ENCODE data around the gene NBEA. TPM values are rescaled to one million over a fixed set of nuclear protein-coding genes. Genes with fewer than 3 reads are reported as not detected.

The NBEA gene
- polyA plus RNA-seq, 2 of the 4 experiments (the other 2 are of a cell fraction): 3.5 to 11.8 TPM

- Histone ChIP-seq H3K9me3 (no peaks in the 10 kb centered on the region), H3K27ac (no peak overlapping the region), H3K4me3 (no peak overlapping the region), H3K4me1 (no peaks in the 10 kb centered on the region), H3K4me2 (no peak overlapping the region)
- CTCF ChIA-PET: no interaction called here
- ATAC-seq (no peak), DNase-seq (ENCODE audit: low read depth in 1 of 2, low spot score in 1 of 2) (no peak), FAIRE-seq (no peak)
- no peak for TF ChIP-seq CBX2 (IDR thresholded peaks at IDR 0.05; ENCODE audit: borderline replicate concordance, low read depth)
- TF ChIP-seq CEBPB (IDR thresholded peaks at IDR 0.05): no peak
- POLR2A ChIA-PET: no interaction called here
Observed at GRCh38 chr13:35498231-35498630, 556.2 kb downstream of the NBEA start.

- H3K27ac ChIP-seq: no peak overlapping the region
- no peak overlapping the region for H3K4me3 ChIP-seq
- no peak for TF ChIP-seq SMC3 (IDR thresholded peaks at IDR 0.05)
- TF ChIP-seq ESRRA (IDR thresholded peaks at IDR 0.05; ENCODE audit: borderline replicate concordance, low read length): no peak
- TF ChIP-seq RCOR1 (IDR thresholded peaks at IDR 0.05; ENCODE audit: low read depth, low read length): no peak
- TF ChIP-seq TFCP2L1 (CRISPR knock-in tag; IDR thresholded peaks at IDR 0.05): no peak
- no peak for TF ChIP-seq HDAC2 (IDR thresholded peaks at IDR 0.05)
- TF ChIP-seq BHLHE40 (IDR thresholded peaks at IDR 0.05; ENCODE audit: low read depth, low read length): no peak
- TF ChIP-seq CHD2 (IDR thresholded peaks at IDR 0.05; ENCODE audit: low read length, partially characterized antibody): no peak
- TF ChIP-seq EHF (CRISPR knock-in tag; IDR thresholded peaks at IDR 0.05): no peak
- no peak for TF ChIP-seq GATA3 (IDR thresholded peaks at IDR 0.05; ENCODE audit: borderline replicate concordance)
- no peak for TF ChIP-seq HES2 (IDR thresholded peaks at IDR 0.05)
- no peak for TF ChIP-seq RNF2 (IDR thresholded peaks at IDR 0.05; ENCODE audit: borderline replicate concordance, low read depth)
- TF ChIP-seq, protein P1, sequence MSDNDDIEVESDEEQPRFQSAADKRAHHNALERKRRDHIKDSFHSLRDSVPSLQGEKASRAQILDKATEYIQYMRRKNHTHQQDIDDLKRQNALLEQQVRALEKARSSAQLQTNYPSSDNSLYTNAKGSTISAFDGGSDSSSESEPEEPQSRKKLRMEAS (IDR thresholded peaks at IDR 0.05): no peak
- TF ChIP-seq, protein P2, sequence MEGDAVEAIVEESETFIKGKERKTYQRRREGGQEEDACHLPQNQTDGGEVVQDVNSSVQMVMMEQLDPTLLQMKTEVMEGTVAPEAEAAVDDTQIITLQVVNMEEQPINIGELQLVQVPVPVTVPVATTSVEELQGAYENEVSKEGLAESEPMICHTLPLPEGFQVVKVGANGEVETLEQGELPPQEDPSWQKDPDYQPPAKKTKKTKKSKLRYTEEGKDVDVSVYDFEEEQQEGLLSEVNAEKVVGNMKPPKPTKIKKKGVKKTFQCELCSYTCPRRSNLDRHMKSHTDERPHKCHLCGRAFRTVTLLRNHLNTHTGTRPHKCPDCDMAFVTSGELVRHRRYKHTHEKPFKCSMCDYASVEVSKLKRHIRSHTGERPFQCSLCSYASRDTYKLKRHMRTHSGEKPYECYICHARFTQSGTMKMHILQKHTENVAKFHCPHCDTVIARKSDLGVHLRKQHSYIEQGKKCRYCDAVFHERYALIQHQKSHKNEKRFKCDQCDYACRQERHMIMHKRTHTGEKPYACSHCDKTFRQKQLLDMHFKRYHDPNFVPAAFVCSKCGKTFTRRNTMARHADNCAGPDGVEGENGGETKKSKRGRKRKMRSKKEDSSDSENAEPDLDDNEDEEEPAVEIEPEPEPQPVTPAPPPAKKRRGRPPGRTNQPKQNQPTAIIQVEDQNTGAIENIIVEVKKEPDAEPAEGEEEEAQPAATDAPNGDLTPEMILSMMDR (IDR thresholded peaks at IDR 0.05): no peak
- TF ChIP-seq, protein P3, sequence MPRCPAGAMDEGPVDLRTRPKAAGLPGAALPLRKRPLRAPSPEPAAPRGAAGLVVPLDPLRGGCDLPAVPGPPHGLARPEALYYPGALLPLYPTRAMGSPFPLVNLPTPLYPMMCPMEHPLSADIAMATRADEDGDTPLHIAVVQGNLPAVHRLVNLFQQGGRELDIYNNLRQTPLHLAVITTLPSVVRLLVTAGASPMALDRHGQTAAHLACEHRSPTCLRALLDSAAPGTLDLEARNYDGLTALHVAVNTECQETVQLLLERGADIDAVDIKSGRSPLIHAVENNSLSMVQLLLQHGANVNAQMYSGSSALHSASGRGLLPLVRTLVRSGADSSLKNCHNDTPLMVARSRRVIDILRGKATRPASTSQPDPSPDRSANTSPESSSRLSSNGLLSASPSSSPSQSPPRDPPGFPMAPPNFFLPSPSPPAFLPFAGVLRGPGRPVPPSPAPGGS (IDR thresholded peaks at IDR 0.05): no peak
- no peak for TF ChIP-seq JUNB (IDR thresholded peaks at IDR 0.05)
- TF ChIP-seq SREBF2 (IDR thresholded peaks at IDR 0.05): no peak
- TF ChIP-seq MAZ (IDR thresholded peaks at IDR 0.05; ENCODE audit: borderline replicate concordance, low read depth, low read length): no peak
- no peak for TF ChIP-seq POLR2AphosphoS2 (conservative IDR thresholded peaks at IDR 0.05; ENCODE audit: low read length)
- no peak for TF ChIP-seq MYC (IDR thresholded peaks at IDR 0.05; ENCODE audit: borderline replicate concordance, low read length)
- no peak for FAIRE-seq
- H3K4me1 ChIP-seq: no peaks in the 10 kb centered on the region
- ATAC-seq: no peak
- CTCF ChIA-PET: interaction anchor here (0.6 kb wide), 1 partner anchor 903 kb away, joined by 3 read pairs; no protein-coding TSS in a partner anchor
- no peaks in the 10 kb centered on the region for H3K9me3 ChIP-seq
- POLR2A ChIA-PET: no interaction called here
- 91% methylated on average over 2 of the region's 2 CpGs for WGBS (ENCODE audit: missing lambda C conversion rate)
- DNase-seq (ENCODE audit: low read depth in 1 of 2, low spot score in 1 of 2): no peak
- H3K4me2 ChIP-seq: no peak overlapping the region
Observed at GRCh38 chr13:35499196-35499662, 557.2 kb downstream of the NBEA start.

GRCh38 chr13:35499676-35500075 is 557.6 kb downstream of the NBEA start:
- no peak for FAIRE-seq
- WGBS (ENCODE audit: missing lambda C conversion rate): 90% methylated on average over 4 of the region's 4 CpGs
- no peaks in the 10 kb centered on the region for H3K4me1 ChIP-seq
- ATAC-seq: no peak
- H3K9me3 ChIP-seq: no peaks in the 10 kb centered on the region
- TF ChIP-seq TP53 (CRISPR knock-in tag; IDR thresholded peaks at IDR 0.05) (no peak), FOSL2 (IDR thresholded peaks at IDR 0.05) (no peak), FOSL2 (CRISPR knock-in tag; IDR thresholded peaks at IDR 0.05) (no peak), SMC3 (IDR thresholded peaks at IDR 0.05) (no peak), JUNB (IDR thresholded peaks at IDR 0.05) (no peak), HDAC2 (IDR thresholded peaks at IDR 0.05) (no peak), ZSCAN20 (CRISPR knock-in tag; IDR thresholded peaks at IDR 0.05) (no peak), POLR2AphosphoS2 (conservative IDR thresholded peaks at IDR 0.05; ENCODE audit: low read length) (no peak), ZFP36 (IDR thresholded peaks at IDR 0.05; ENCODE audit: borderline replicate concordance, partially characterized antibody) (no peak), RARB (CRISPR knock-in tag; IDR thresholded peaks at IDR 0.05) (no peak), POLR2A (IDR thresholded peaks at IDR 0.05; ENCODE audit: low read length) (no peak), E2F6 (IDR thresholded peaks at IDR 0.05; ENCODE audit: borderline replicate concordance, low read depth) (no peak), HES2 (IDR thresholded peaks at IDR 0.05) (no peak)
- H3K27ac ChIP-seq: no peak overlapping the region
- H3K4me3 ChIP-seq: no peak overlapping the region
- ChIA-PET CTCF (interaction anchor here (0.6 kb wide), 1 partner anchor 902 kb away, joined by 3 read pairs; no protein-coding TSS in a partner anchor), POLR2A (no interaction called here)
- H3K4me2 ChIP-seq: no peak overlapping the region
- no peak for DNase-seq (ENCODE audit: low read depth in 1 of 2, low spot score in 1 of 2)

All from A549 (cell line).